Osteoblast (primary cell): ENCODE measurements around the gene ZC3H12C. TPM values are rescaled to one million over a fixed set of nuclear protein-coding genes. Genes with fewer than 3 reads are reported as not detected.

Source experiments
- DNase-seq: peaks from one replicate; pipeline ENCODE4 v3.0.0; 2011; ENCODE audit warnings: low spot score, mixed read lengths; ENCODE audit not compliant: insufficient read length; ENCODE audit errors: missing footprints
- H2AFZ ChIP-seq: 2 replicates; pipeline ENCODE4 v1.6.0; 2011; ENCODE audit warnings: mild to moderate bottlenecking, low read length
- H3K27ac ChIP-seq: 2 replicates; pipeline ENCODE4 v1.5.1; 2011; ENCODE audit warnings: mild to moderate bottlenecking, low read depth, low read length, moderate library complexity
- H3K27me3 ChIP-seq: 2 replicates; pipeline ENCODE4 v1.6.0; 2012; ENCODE audit warnings: mild to moderate bottlenecking, control low read depth, inconsistent platforms, low read length, moderate library complexity; ENCODE audit not compliant: insufficient read depth
- H3K36me3 ChIP-seq: 2 replicates; pipeline ENCODE4 v1.5.1; 2011; ENCODE audit warnings: mild to moderate bottlenecking, low read length, control low read depth, moderate library complexity; ENCODE audit not compliant: insufficient read depth
- H3K4me1 ChIP-seq: 2 replicates; pipeline ENCODE4 v1.5.1; 2011; ENCODE audit warnings: mild to moderate bottlenecking, low read length, control low read depth, moderate library complexity; ENCODE audit not compliant: insufficient read depth
- H3K4me2 ChIP-seq: 2 replicates; pipeline ENCODE4 v1.6.0; 2011; ENCODE audit warnings: mild to moderate bottlenecking, low read length; ENCODE audit not compliant: insufficient read depth
- H3K4me3 ChIP-seq: fragments of 200-600 bp; sonication (generic); 3 replicates; pipeline ENCODE4 v1.5.1; 2012; ENCODE audit warnings: mild to moderate bottlenecking, low read length, inconsistent platforms; ENCODE audit not compliant: insufficient read depth
- H3K79me2 ChIP-seq: 2 replicates; pipeline ENCODE4 v1.6.0; 2012; ENCODE audit warnings: mild to moderate bottlenecking, low read length, control low read depth, inconsistent platforms; ENCODE audit not compliant: insufficient read depth
- H3K9me3 ChIP-seq: 2 replicates; pipeline ENCODE4 v1.5.1; 2011; ENCODE audit warnings: low read depth, low read length, control low read depth
- H4K20me1 ChIP-seq: 2 replicates; pipeline ENCODE4 v1.6.0; 2012; ENCODE audit warnings: mild to moderate bottlenecking, low read length, control low read depth; ENCODE audit not compliant: insufficient read depth
- total RNA-seq: library from RNA; depleted of rRNA; stranded (reverse); fragments of >200 nt; gene quantifications from 2 replicates; pipeline ENCODE4 v1.2.3, GENCODE V29; 2012
- TF ChIP-seq, protein P1 (sequence below): IDR thresholded peaks from 2 replicates; pipeline ENCODE4 v1.5.1; 2011; ENCODE audit warnings: mild to moderate bottlenecking, low read depth, low read length, moderate library complexity; ENCODE audit errors: extremely low read depth

Gene ZC3H12C
- total RNA-seq, 1 donor = 10.5 TPM

DNA sequence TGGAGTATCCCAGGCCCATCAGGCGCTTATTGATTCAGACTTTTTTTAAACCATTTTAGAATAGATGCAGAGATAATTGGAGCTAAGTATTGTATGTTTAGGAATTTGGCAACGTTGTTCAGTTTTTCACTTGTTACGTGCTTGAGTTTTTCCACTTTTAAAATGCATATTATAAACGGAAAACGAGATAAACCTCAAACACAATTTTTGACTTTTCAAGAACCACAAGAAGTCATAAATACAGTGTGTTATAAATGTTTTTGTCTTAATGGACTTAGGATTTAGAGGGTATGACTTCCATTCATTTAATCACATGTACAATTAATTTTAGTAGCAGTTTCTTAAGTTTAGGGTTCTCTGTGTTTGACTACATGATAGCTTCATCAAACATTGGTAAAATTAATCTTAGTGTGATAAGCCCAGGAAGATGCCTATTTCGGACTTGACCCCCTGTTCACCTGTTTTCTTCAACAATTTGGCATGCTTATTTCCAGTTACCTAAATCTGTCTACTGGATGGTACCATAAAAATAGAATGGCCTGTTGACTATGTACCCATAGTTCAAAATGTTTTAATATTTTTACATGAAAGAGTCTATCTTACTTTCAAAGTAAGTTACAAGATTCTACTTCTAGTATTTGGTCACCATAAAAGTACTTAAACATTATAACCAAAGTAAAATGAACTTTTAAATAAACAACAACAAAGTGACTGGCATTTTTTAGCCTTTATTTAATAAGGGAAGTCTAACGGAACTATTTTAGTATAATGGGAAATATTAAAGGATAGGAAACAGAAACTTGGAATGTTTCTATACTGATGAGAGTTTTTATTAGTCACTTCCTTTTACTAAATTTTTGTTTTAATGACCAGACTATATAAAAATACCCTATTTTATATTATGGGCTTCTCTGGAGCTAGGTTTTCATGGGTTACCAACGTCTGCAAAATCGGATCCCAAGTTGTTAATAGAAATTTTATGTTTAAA, 1.4 kb downstream of the ZC3H12C start:
- peak overlapping the region; percentile 85 for H3K4me2 ChIP-seq
- H3K27ac ChIP-seq = peak overlapping the region; percentile 90
- H3K79me2 ChIP-seq = peaks cover 52% of the 10 kb centered on the region
- H3K4me1 ChIP-seq = peaks cover 23% of the 10 kb centered on the region
- TF ChIP-seq, protein P1, sequence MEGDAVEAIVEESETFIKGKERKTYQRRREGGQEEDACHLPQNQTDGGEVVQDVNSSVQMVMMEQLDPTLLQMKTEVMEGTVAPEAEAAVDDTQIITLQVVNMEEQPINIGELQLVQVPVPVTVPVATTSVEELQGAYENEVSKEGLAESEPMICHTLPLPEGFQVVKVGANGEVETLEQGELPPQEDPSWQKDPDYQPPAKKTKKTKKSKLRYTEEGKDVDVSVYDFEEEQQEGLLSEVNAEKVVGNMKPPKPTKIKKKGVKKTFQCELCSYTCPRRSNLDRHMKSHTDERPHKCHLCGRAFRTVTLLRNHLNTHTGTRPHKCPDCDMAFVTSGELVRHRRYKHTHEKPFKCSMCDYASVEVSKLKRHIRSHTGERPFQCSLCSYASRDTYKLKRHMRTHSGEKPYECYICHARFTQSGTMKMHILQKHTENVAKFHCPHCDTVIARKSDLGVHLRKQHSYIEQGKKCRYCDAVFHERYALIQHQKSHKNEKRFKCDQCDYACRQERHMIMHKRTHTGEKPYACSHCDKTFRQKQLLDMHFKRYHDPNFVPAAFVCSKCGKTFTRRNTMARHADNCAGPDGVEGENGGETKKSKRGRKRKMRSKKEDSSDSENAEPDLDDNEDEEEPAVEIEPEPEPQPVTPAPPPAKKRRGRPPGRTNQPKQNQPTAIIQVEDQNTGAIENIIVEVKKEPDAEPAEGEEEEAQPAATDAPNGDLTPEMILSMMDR = no peak
- no peaks in the 10 kb centered on the region for H3K9me3 ChIP-seq
- H3K4me3 ChIP-seq = peak overlapping the region; percentile 82
- no peaks in the 10 kb centered on the region for H4K20me1 ChIP-seq
- no peaks in the 10 kb centered on the region for H3K36me3 ChIP-seq
- H2AFZ ChIP-seq = peak overlapping the region; percentile 94
- no peaks in the 10 kb centered on the region for H3K27me3 ChIP-seq
- DNase-seq = peak; percentile 57

DNA sequence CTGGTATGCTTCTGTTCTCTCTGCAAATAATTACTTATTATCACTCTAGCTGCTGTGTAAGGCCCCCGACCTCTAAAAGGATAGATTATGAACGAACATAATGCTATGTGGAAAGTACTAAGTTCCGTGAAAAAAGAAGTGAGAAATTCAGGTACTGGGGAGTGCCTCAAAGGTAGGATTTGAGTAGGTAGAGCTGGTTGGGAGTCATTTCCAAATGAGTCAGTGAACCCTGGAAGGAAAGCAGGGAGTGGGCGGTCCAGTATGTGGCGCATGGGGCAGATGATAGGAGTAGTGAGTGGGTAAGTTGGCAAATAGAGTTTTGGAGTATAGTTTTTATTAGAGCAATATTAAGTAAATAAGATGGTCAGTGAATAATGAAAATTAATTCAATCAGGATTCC, 2.4 kb downstream of the ZC3H12C start:
- DNase-seq = peak; percentile 76
- no peaks in the 10 kb centered on the region for H3K36me3 ChIP-seq
- no peaks in the 10 kb centered on the region for H4K20me1 ChIP-seq
- H3K27ac ChIP-seq = no peak overlapping the region
- H3K27me3 ChIP-seq = no peaks in the 10 kb centered on the region
- no peak overlapping the region for H3K4me3 ChIP-seq
- peaks cover 62% of the 10 kb centered on the region for H3K79me2 ChIP-seq
- H3K4me2 ChIP-seq = no peak overlapping the region
- H2AFZ ChIP-seq = no peak overlapping the region
- H3K4me1 ChIP-seq = peaks cover 23% of the 10 kb centered on the region
- H3K9me3 ChIP-seq = no peaks in the 10 kb centered on the region
- TF ChIP-seq, protein P1 = no peak

- no peak for DNase-seq
- Histone ChIP-seq H3K27ac (no peak overlapping the region), H3K27me3 (no peaks in the 10 kb centered on the region), H3K9me3 (no peaks in the 10 kb centered on the region), H3K79me2 (peaks cover 70% of the 10 kb centered on the region), H3K36me3 (no peaks in the 10 kb centered on the region), H3K4me1 (peaks cover 23% of the 10 kb centered on the region), H3K4me3 (no peak overlapping the region), H2AFZ (no peak overlapping the region), H4K20me1 (no peaks in the 10 kb centered on the region), H3K4me2 (no peak overlapping the region)
- TF ChIP-seq, protein P1 = no peak
Observed at GRCh38 chr11:110096496-110096895, 3.3 kb downstream of the ZC3H12C start.

DNA sequence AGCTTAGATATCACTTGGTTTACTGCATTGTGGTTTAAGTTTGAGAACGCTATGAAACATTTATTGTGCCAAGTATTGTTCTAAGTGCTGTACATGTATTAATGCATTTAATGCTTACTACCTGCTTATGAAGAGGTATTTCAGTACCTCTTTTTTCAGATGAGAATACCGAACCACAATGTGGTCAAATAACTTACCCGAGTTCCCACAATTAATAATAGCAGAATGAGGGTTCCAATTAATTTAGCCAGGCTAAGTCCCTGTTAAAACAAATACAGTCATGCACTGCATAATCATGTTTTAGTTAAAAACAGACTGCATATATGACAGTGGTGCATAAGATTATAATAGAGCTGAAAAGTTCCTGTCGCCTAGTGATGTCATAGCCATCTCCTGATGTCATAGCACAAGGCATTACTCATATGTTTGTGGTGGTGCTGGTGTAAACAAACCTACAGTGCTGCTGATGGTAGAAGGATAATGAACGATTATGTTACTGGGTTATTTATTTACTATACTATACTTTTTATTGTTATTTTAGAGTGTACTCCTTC, 4.3 kb downstream of the ZC3H12C start:
- Histone ChIP-seq H3K36me3 (no peaks in the 10 kb centered on the region), H3K4me2 (no peak overlapping the region), H3K27ac (no peak overlapping the region), H4K20me1 (no peaks in the 10 kb centered on the region), H2AFZ (no peak overlapping the region), H3K4me1 (peaks cover 17% of the 10 kb centered on the region), H3K79me2 (peaks cover 79% of the 10 kb centered on the region), H3K4me3 (no peak overlapping the region), H3K27me3 (no peaks in the 10 kb centered on the region), H3K9me3 (no peaks in the 10 kb centered on the region)
- DNase-seq = no peak
- TF ChIP-seq, protein P1 = no peak
